NOMO-1 treated with dmso at 0.1 percent for 144 hours (cell line): ENCODE data around the gene HDAC4.
"Not testable (repeated sequence)": the region's sequence is repeated elsewhere in the genome, so short reads cannot be mapped to it uniquely, and the experiment has no call there.

ENCODE experiments used
- DNase-seq: peaks from one replicate; lab custom pipeline; 2025; ENCODE audit not compliant: unreplicated experiment; lab: John Stamatoyannopoulos, UW

The HDAC4 gene

GRCh38 chr2:239041062-239041461 lies 359.8 kb downstream of the HDAC4 start:
- no peak for DNase-seq

GRCh38 chr2:239040152-239040761 lies 360.6 kb downstream of the HDAC4 start:
- DNase-seq: no peak

- no peak for DNase-seq
Observed at GRCh38 chr2:239039479-239039861, 361.4 kb downstream of the HDAC4 start.

- no peak for DNase-seq
Observed at GRCh38 chr2:239038773-239039478, 361.9 kb downstream of the HDAC4 start.

GRCh38 chr2:239038284-239038683 lies 362.5 kb downstream of the HDAC4 start:
- DNase-seq: not testable (repeated sequence)

GRCh38 chr2:239037559-239037910 lies 363.3 kb downstream of the HDAC4 start:
- DNase-seq: no peak

GRCh38 chr2:239036819-239037558 lies 363.8 kb downstream of the HDAC4 start:
- DNase-seq: no peak

GRCh38 chr2:239035997-239036731 lies 364.7 kb downstream of the HDAC4 start:
- no peak for DNase-seq

- peak; percentile 3 for DNase-seq
Observed at GRCh38 chr2:239035361-239035814, 365.4 kb downstream of the HDAC4 start.

- DNase-seq: no peak
Observed at GRCh38 chr2:239034561-239035341, 366.1 kb downstream of the HDAC4 start.

- DNase-seq: no peak
Observed at GRCh38 chr2:239033801-239034560, 366.8 kb downstream of the HDAC4 start.

- no peak for DNase-seq
Observed at GRCh38 chr2:239029958-239030357, 370.9 kb downstream of the HDAC4 start.

GRCh38 chr2:239028253-239028619 lies 372.6 kb downstream of the HDAC4 start:
- no peak for DNase-seq

GRCh38 chr2:239027391-239028252 lies 373.2 kb downstream of the HDAC4 start:
- no peak for DNase-seq

- DNase-seq: no peak
Observed at GRCh38 chr2:239026711-239027361, 374.0 kb downstream of the HDAC4 start.

GRCh38 chr2:239025951-239026461 lies 374.8 kb downstream of the HDAC4 start:
- DNase-seq: no peak

- DNase-seq: no peak
Observed at GRCh38 chr2:239025096-239025801, 375.6 kb downstream of the HDAC4 start.

- DNase-seq: no peak
Observed at GRCh38 chr2:239024226-239024625, 376.6 kb downstream of the HDAC4 start.
